Upper lobe of left lung (tissue), 4 donors: ENCODE results near the gene KRTAP10-10.
"Not testable (repeated sequence)": the region's sequence is repeated elsewhere in the genome, so short reads cannot be mapped to it uniquely, and the experiment has no call there.

Source experiments
- CTCF ChIP-seq, 6 experiments: fragments of 450-650 bp in 4 of 6; fragments of 200-600 bp in 2 of 6; sonication (generic) in 2 of 6; IDR thresholded peaks; one replicate each; pipeline ENCODE4 v1.5.1; 2016 to 2019; ENCODE audit warnings: antibody characterized with exemption in 6 of 6
- POLR2AphosphoS5 ChIP-seq, 2 donors: sonication (generic); formaldehyde crosslinking; IDR thresholded peaks; one replicate each; pipeline ENCODE4 v1.5.1; 2017; ENCODE audit warnings: antibody characterized with exemption in 2 of 2

- not testable (repeated sequence) for TF ChIP-seq CTCF, POLR2AphosphoS5 (IDR thresholded peaks at IDR 0.05)
Observed at GRCh38 chr21:44661567-44661966, 24.4 kb downstream of the KRTAP10-10 start.
